AG09309 (cell line): ENCODE data around the gene LRFN2.

Experiments
- DNase-seq: peaks from one replicate; pipeline ENCODE4 v3.0.0-alpha.2; 2010; ENCODE audit warnings: low read depth
- H3K4me3 ChIP-seq: 2 replicates; pipeline ENCODE4 v1.5.1; 2011; ENCODE audit warnings: mild to moderate bottlenecking, low read depth, low read length, moderate library complexity; ENCODE audit not compliant: control insufficient read depth
- CTCF ChIP-seq: IDR thresholded peaks from 2 replicates; pipeline ENCODE4 v1.5.1; 2011; ENCODE audit warnings: mild to moderate bottlenecking, low read depth, low read length, inconsistent platforms; ENCODE audit not compliant: insufficient read depth, control insufficient read depth; ENCODE audit errors: missing control alignments

The LRFN2 gene

GRCh38 chr6:40413239-40413638 is 173.9 kb downstream of the LRFN2 start:
- no peak for DNase-seq
- H3K4me3 ChIP-seq, result no peak overlapping the region
- no peak for TF ChIP-seq CTCF

GRCh38 chr6:40411881-40412280 is 175.3 kb downstream of the LRFN2 start:
- no peak for DNase-seq
- TF ChIP-seq CTCF, result no peak
- H3K4me3 ChIP-seq, result no peak overlapping the region

GRCh38 chr6:40410821-40411220 is 176.3 kb downstream of the LRFN2 start:
- no peak overlapping the region for H3K4me3 ChIP-seq
- no peak for DNase-seq
- TF ChIP-seq CTCF, result no peak

- DNase-seq, result no peak
- no peak for TF ChIP-seq CTCF
- no peak overlapping the region for H3K4me3 ChIP-seq
These were observed 177.3 kb downstream of the LRFN2 start for GRCh38 chr6:40409716-40410397.

GRCh38 chr6:40408786-40409542 is 178.2 kb downstream of the LRFN2 start:
- no peak for DNase-seq
- TF ChIP-seq CTCF, result no peak

GRCh38 chr6:40407239-40407638 is 179.9 kb downstream of the LRFN2 start:
- DNase-seq, result no peak
- no peak overlapping the region for H3K4me3 ChIP-seq
- no peak for TF ChIP-seq CTCF

More at GRCh38 chr6:40408786-40409542, 178.2 kb downstream of the LRFN2 start:
- no peak overlapping the region for H3K4me3 ChIP-seq
